ENCODE measurements around the gene P2RY1. TPM values are rescaled to one million over a fixed set of nuclear protein-coding genes. Genes with fewer than 3 reads are reported as not detected.

Gene P2RY1
- total and polyA plus RNA-seq, 9 of the 15 experiments (the other 6 are each of a cell fraction or from before 2014, with no cell fraction given): 6.0 to 27.9 (median 18.4) TPM

DNA sequence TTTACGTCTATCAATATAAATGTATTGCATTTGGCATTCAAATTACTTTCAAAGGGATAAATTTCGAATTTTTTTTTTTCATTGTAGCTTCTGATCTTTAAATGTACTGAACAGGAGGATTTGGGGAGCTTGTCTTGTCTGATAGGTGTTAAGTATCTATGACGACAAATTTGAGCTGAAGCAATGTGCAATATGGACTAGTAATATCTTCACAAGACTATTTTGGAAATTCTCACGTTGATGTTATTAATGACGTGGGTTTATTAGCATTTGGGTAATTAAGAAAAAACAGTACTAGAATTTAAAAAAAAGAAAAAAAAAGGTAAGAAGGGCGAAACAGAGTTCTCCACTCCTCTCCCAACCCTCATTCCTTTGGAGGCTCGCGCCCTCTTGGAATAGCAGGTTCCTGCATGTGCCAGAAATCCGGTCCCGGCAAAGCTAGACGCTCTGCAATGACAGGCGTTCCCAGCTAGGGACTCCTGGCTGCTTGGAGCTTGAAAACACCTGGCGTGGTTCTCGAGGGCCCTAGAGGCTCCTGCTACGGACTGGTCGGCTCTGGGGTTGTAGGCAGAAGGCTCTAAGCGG is 648 bp upstream of the P2RY1 start (continued):
- TF ChIP-seq POU5F1 (IDR thresholded peaks at IDR 0.05; ENCODE audit: borderline replicate concordance, low read depth, low read length, partially characterized antibody) (no peak), ZNF589 (CRISPR knock-in tag; IDR thresholded peaks at IDR 0.05; ENCODE audit: low read depth) (peak; percentile 61; the same call in 1 of the 2 replicates), ELF4 (CRISPR knock-in tag; IDR thresholded peaks at IDR 0.05) (no peak), TRIM28 (IDR thresholded peaks at IDR 0.05) (peak; percentile 52; the same call in 1 of the 2 replicates), ZNF644 (tag; IDR thresholded peaks at IDR 0.05; ENCODE audit: low read depth) (peak; percentile 44; the same call in 1 of the 2 replicates), PURB (CRISPR knock-in tag; IDR thresholded peaks at IDR 0.05; ENCODE audit: low read depth) (no peak), TEAD4 (IDR thresholded peaks at IDR 0.05; ENCODE audit: low read length) (peak; percentile 37; the same call in 1 of the 2 replicates), TEAD4 (CRISPR knock-in tag; IDR thresholded peaks at IDR 0.05; ENCODE audit: borderline replicate concordance) (no peak), ZEB2 (IDR thresholded peaks at IDR 0.05) (no peak), FOXK2 (conservative IDR thresholded peaks at IDR 0.05 in 1 of 2, IDR thresholded peaks at IDR 0.05 in 1 of 2; ENCODE audit: low read depth in 2 of 2) (0 out of 4 replicates have a peak, but pooled peaks of 1 of the 2 experiments have one; percentile 16), FOXM1 (IDR thresholded peaks at IDR 0.05; ENCODE audit: low read depth) (0 out of 2 replicates have a peak, but pooled peaks have one; percentile 22), FOXM1 (CRISPR knock-in tag; IDR thresholded peaks at IDR 0.05; ENCODE audit: low read depth) (no peak), ZC3H4 (CRISPR knock-in tag; IDR thresholded peaks at IDR 0.05; ENCODE audit: borderline replicate concordance) (no peak)
- TF ChIP-seq, protein P1, sequence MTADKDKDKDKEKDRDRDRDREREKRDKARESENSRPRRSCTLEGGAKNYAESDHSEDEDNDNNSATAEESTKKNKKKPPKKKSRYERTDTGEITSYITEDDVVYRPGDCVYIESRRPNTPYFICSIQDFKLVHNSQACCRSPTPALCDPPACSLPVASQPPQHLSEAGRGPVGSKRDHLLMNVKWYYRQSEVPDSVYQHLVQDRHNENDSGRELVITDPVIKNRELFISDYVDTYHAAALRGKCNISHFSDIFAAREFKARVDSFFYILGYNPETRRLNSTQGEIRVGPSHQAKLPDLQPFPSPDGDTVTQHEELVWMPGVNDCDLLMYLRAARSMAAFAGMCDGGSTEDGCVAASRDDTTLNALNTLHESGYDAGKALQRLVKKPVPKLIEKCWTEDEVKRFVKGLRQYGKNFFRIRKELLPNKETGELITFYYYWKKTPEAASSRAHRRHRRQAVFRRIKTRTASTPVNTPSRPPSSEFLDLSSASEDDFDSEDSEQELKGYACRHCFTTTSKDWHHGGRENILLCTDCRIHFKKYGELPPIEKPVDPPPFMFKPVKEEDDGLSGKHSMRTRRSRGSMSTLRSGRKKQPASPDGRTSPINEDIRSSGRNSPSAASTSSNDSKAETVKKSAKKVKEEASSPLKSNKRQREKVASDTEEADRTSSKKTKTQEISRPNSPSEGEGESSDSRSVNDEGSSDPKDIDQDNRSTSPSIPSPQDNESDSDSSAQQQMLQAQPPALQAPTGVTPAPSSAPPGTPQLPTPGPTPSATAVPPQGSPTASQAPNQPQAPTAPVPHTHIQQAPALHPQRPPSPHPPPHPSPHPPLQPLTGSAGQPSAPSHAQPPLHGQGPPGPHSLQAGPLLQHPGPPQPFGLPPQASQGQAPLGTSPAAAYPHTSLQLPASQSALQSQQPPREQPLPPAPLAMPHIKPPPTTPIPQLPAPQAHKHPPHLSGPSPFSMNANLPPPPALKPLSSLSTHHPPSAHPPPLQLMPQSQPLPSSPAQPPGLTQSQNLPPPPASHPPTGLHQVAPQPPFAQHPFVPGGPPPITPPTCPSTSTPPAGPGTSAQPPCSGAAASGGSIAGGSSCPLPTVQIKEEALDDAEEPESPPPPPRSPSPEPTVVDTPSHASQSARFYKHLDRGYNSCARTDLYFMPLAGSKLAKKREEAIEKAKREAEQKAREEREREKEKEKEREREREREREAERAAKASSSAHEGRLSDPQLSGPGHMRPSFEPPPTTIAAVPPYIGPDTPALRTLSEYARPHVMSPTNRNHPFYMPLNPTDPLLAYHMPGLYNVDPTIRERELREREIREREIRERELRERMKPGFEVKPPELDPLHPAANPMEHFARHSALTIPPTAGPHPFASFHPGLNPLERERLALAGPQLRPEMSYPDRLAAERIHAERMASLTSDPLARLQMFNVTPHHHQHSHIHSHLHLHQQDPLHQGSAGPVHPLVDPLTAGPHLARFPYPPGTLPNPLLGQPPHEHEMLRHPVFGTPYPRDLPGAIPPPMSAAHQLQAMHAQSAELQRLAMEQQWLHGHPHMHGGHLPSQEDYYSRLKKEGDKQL (CRISPR knock-in tag; IDR thresholded peaks at IDR 0.05; ENCODE audit: borderline replicate concordance): no peak
- TF ChIP-seq, protein P2, sequence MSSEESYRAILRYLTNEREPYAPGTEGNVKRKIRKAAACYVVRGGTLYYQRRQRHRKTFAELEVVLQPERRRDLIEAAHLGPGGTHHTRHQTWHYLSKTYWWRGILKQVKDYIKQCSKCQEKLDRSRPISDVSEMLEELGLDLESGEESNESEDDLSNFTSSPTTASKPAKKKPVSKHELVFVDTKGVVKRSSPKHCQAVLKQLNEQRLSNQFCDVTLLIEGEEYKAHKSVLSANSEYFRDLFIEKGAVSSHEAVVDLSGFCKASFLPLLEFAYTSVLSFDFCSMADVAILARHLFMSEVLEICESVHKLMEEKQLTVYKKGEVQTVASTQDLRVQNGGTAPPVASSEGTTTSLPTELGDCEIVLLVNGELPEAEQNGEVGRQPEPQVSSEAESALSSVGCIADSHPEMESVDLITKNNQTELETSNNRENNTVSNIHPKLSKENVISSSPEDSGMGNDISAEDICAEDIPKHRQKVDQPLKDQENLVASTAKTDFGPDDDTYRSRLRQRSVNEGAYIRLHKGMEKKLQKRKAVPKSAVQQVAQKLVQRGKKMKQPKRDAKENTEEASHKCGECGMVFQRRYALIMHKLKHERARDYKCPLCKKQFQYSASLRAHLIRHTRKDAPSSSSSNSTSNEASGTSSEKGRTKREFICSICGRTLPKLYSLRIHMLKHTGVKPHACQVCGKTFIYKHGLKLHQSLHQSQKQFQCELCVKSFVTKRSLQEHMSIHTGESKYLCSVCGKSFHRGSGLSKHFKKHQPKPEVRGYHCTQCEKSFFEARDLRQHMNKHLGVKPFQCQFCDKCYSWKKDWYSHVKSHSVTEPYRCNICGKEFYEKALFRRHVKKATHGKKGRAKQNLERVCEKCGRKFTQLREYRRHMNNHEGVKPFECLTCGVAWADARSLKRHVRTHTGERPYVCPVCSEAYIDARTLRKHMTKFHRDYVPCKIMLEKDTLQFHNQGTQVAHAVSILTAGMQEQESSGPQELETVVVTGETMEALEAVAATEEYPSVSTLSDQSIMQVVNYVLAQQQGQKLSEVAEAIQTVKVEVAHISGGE (CRISPR knock-in tag; IDR thresholded peaks at IDR 0.05): peak in 1 of 3 experiments; percentile 81; a peak in 1 of 6 replicates
